Heart left ventricle (tissue), 16 donors: Measurements from ENCODE around the gene CYP4A22. TPM values are rescaled to one million over a fixed set of nuclear protein-coding genes. Genes with fewer than 3 reads are reported as not detected.

Source experiments
- ATAC-seq, 4 donors: fragments of 200-7000 bp; cut with Tn5 transposase; one replicate each; pipeline ENCODE4 v1.9.1; 2020 to 2022; ENCODE audit warnings: moderate library complexity in 4 of 4, mild to moderate bottlenecking in 3 of 4, moderate number of reproducible peaks in 1 of 4
- DNase-seq, 5 donors: peaks; one replicate each; pipeline ENCODE4 v3.0.0-alpha.2; 2020
- H3K27ac ChIP-seq, 12 donors: fragments of 200-600 bp; sonication (generic) in 4 of 12; one replicate each; pipeline versions ENCODE4 v1.5.0 to v1.8.0; 2016 to 2022; ENCODE audit warnings: mild to moderate bottlenecking in 2 of 12
- H3K27me3 ChIP-seq, 9 donors: fragments of 200-600 bp; sonication (generic) in 2 of 9; one replicate each; pipeline versions ENCODE4 v1.5.1 to v1.8.0; 2016 to 2022; ENCODE audit warnings: mild to moderate bottlenecking in 3 of 9
- H3K36me3 ChIP-seq, 9 donors: fragments of 200-600 bp; sonication (generic) in 2 of 9; one replicate each; pipeline versions ENCODE4 v1.5.0 to v1.8.0; 2018 to 2022; ENCODE audit warnings: mild to moderate bottlenecking in 2 of 9
- H3K4me1 ChIP-seq, 12 donors: fragments of 200-600 bp; sonication (generic) in 4 of 12; one replicate each; pipeline versions ENCODE4 v1.5.0 to v1.8.0; 2016 to 2022; ENCODE audit warnings: mild to moderate bottlenecking in 3 of 12
- H3K4me3 ChIP-seq, 12 donors: fragments of 200-600 bp; sonication (generic) in 4 of 12; one replicate each; pipeline versions ENCODE4 v1.5.0 to v1.8.0; 2017 to 2022; ENCODE audit warnings: mild to moderate bottlenecking in 9 of 12, moderate library complexity in 4 of 12
- H3K9me3 ChIP-seq, 12 donors: fragments of 200-600 bp; sonication (generic) in 4 of 12; one replicate each; pipeline versions ENCODE4 v1.5.0 to v1.8.0; 2016 to 2022; ENCODE audit warnings: mild to moderate bottlenecking in 1 of 12
- POLR2A ChIP-seq, 2 donors: fragments of 450-650 bp; IDR thresholded peaks; one replicate each; pipeline ENCODE4 v1.6.1; 2017; ENCODE audit warnings: antibody characterized with exemption in 2 of 2, mild to moderate bottlenecking in 2 of 2, moderate library complexity in 2 of 2
- WGBS, 4 donors: extraction: QIAGEN DNeasy Blood & Tissue Kit in 2 of 4; methylation state at CpG; one replicate each; pipeline versions ENCODE4 v1.1.5 to v1.1.7; 2013 to 2018; 5-methylcytosine and 5-hydroxymethylcytosine counted together
- intact Hi-C, 10 donors: fragments of 100-400 bp; cut with DNase I; formaldehyde crosslinking; loops; one replicate each; pipeline versions ENCODE4 v1.11.1 to v1.14.2; 2022
- polyA plus RNA-seq, 2 donors: library from polyadenylated mRNA; stranded (reverse); fragments of 200-250 nt; gene quantifications; one replicate each; pipeline ENCODE4 v1.2.3, GENCODE V29; 2013
- total RNA-seq, 9 donors: library from RNA; depleted of rRNA in 2 of 9; stranded (reverse); fragments of >200 nt in 2 of 9; fragmentation: NEBNext Ultra II Directional in 3 of 9; extraction: Animal tissue kit (Norgen Biotek cat#: 25700) in 3 of 9; gene quantifications; one replicate each; pipeline versions ENCODE4 v1.1.0 to v1.2.4, GENCODE V29; 2016 to 2023
- TF ChIP-seq, protein P1 (sequence below), 12 donors: fragments of 200-600 bp; sonication (generic) in 4 of 12; IDR thresholded peaks; one replicate each; pipeline versions ENCODE4 v1.5.0 to v1.8.0; 2018 to 2022; ENCODE audit warnings: antibody characterized with exemption in 12 of 12, mild to moderate bottlenecking in 5 of 12
- donor health status: ischemic (EF 13 %, LVEDD 7.1; RV severe dilation, severe dysfunction).
- donor health status: healthy with polysubstance abuse.
- donor health status: DM: no; HTN: yes; CAD: no.
- donor health status: DM: no; HTN: no; CAD: no.
- donor health status: ischemic (EF 25% LVEDD 6.9; RV normal size, moderate dysfunction).
- donor health status: ischemic (EF 25% LVEDD 5.7; RV mildly dilated, moderate dysfunction).
- donor health status: healthy.
- donor health status: DM: yes; HTN: yes; CAD: no.
- donor health status: ischemic (EF 35%, LVEDD 5.7; RV mildly dilated, moderate dysfunction).
- donor health status: nonischemic (EF 11% LVEDD 7.7; RV severe dilation, severe dysfunction).
- donor health status: DM: yes; HTN: yes; CAD: no.
- donor health status: PGD.
- donor health status: ischemic (EF 29% LVEDD 5.4; RV normal size, mild dysfunction).
- donor health status: nonischemic (EF 23%, LVEDD 6.1; RV moderate dilation, normal function).

The CYP4A22 gene
- total and polyA plus RNA-seq, 11 donors: 0.08 to 0.75 TPM; not detected in 9

DNA sequence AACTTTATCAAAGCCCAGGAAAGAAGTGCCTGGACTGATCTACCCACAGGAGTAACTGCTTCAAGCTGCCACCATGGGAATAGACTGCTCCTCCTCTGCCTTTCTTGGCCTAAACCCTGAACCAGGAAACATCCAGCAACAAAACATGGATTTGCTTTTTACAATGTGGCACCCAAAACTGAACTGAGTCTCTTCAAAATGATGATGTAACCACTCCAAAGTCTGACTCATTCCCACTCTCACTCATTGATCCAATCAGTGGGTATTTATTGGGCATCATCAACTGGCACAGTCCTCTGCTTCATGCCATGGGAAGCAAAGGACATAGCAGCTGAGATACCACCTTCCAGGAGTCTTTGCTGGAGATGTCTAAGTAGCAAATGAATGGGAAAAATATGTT, 23.5 kb downstream of the CYP4A22 start:
- Histone ChIP-seq H3K4me3 (no peak overlapping the region), H3K27ac (no peak overlapping the region), H3K36me3 (no peaks in the 10 kb centered on the region), H3K4me1 (no peaks in the 10 kb centered on the region), H3K27me3 (peaks cover 0 to 10% (median 0%) of the 10 kb centered on the region in 9 donors), H3K9me3 (peaks cover 0 to 3% (median 0%) of the 10 kb centered on the region in 12 donors)
- DNase-seq (no peak), ATAC-seq (no peak)
- TF ChIP-seq, protein P1, sequence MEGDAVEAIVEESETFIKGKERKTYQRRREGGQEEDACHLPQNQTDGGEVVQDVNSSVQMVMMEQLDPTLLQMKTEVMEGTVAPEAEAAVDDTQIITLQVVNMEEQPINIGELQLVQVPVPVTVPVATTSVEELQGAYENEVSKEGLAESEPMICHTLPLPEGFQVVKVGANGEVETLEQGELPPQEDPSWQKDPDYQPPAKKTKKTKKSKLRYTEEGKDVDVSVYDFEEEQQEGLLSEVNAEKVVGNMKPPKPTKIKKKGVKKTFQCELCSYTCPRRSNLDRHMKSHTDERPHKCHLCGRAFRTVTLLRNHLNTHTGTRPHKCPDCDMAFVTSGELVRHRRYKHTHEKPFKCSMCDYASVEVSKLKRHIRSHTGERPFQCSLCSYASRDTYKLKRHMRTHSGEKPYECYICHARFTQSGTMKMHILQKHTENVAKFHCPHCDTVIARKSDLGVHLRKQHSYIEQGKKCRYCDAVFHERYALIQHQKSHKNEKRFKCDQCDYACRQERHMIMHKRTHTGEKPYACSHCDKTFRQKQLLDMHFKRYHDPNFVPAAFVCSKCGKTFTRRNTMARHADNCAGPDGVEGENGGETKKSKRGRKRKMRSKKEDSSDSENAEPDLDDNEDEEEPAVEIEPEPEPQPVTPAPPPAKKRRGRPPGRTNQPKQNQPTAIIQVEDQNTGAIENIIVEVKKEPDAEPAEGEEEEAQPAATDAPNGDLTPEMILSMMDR (IDR thresholded peaks at IDR 0.05): no peak
- no peak for TF ChIP-seq POLR2A (IDR thresholded peaks at IDR 0.05)
- intact Hi-C loops: no loop called here

DNA sequence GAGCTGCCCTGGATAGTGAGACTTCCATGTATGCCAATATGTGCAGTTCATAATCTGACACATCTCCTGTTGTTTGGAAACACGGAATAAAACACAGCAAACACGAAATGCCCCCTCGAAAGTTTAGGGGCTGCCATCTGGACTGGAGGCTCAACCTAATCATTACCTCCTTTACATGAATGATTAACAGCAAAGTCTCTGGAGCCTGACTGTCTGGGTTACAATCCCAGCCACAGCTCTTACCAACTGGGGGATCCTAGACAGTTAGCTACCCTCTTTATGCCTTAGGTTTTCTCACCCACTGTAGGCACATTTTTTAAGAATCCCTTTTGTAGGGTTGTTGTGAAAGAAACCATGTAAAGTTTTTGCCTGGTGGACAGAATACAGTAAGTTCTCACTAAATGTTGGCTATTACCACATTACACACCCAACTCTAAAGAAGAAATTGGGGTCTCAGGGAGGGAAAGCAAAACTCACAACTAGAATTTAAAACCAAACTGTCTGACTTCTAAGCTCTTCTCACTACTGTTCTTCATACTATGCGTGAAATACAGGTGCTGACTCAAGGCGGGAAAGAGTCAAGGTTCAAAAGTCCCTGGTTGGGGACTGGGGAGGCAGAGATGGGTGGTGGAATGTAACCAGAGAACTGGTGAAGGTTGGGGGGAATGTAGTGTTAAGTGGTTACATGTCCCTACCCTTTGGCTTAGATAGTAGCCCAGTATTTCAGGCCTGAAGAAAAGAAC, 24.2 kb downstream of the CYP4A22 start:
- no peak for ATAC-seq
- WGBS, 4 donors: 61 to 71% (median 70%) methylated on average over 4 to 5 of the region's 5 CpGs
- intact Hi-C loops: no loop called here

DNA sequence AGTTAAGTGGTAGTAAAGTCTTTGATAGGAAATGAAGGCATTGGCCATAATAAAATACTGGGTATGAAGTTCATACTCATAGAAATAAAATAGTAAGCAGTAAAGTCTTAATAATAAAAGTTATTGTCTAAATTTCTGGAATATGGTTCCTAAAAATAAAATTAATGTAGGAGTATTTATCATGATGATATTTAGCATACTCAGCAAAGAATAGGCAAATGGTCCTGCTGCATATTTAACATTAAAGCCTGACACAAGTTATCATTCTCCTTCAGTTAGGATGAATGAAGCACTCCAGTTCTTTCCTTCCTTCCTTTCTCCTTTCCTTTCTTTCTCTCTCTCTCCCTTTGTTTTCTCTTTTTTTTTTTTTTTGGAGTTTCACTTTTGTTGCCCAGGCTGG, 27.3 kb downstream of the CYP4A22 start:
- Histone ChIP-seq H3K4me3 (no peak overlapping the region), H3K4me1 (no peaks in the 10 kb centered on the region), H3K27ac (no peak overlapping the region), H3K9me3 (peaks cover 0 to 3% (median 0%) of the 10 kb centered on the region in 12 donors), H3K27me3 (peaks cover 0 to 10% (median 0%) of the 10 kb centered on the region in 9 donors), H3K36me3 (no peaks in the 10 kb centered on the region)
- ATAC-seq (no peak), DNase-seq (no peak)
- TF ChIP-seq POLR2A (IDR thresholded peaks at IDR 0.05): no peak
- TF ChIP-seq, protein P1 (IDR thresholded peaks at IDR 0.05): no peak
- intact Hi-C loops: no loop called here

More for the DNA sequence above, 24.2 kb downstream of the CYP4A22 start:
- no peak for DNase-seq
- H3K4me1 ChIP-seq: no peaks in the 10 kb centered on the region
- TF ChIP-seq POLR2A (IDR thresholded peaks at IDR 0.05): no peak
- TF ChIP-seq, protein P1 (IDR thresholded peaks at IDR 0.05): no peak
- H3K9me3 ChIP-seq: peaks cover 0 to 3% (median 0%) of the 10 kb centered on the region in 12 donors
- H3K4me3 ChIP-seq: no peak overlapping the region
- H3K27me3 ChIP-seq: peaks cover 0 to 10% (median 0%) of the 10 kb centered on the region in 9 donors
- H3K36me3 ChIP-seq: no peaks in the 10 kb centered on the region
- H3K27ac ChIP-seq: no peak overlapping the region

DNA sequence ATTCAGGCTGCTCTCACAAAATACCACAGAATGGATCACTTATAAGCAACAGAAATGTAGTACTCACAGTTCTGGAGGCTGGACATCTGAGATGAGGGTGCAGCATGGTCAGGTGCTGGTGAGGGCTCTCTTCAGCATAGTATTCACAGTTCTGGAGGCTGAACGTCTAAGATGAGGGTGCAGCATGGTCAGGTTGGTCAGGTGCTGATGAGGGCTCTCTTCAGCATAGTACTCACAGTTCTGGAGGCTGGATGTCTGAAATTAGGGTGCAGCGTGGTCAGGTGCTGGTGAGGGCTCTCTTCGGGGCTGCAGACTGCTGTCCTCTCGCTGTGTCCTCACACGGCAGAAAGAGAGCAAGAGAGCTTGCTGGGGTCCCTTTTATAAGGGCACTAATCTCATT, 35.5 kb downstream of the CYP4A22 start:
- ATAC-seq (no peak), DNase-seq (no peak)
- Histone ChIP-seq H3K9me3 (peaks cover 0 to 9% (median 0%) of the 10 kb centered on the region in 12 donors), H3K36me3 (no peaks in the 10 kb centered on the region), H3K27me3 (peaks cover 0 to 6% (median 0%) of the 10 kb centered on the region in 9 donors), H3K4me3 (no peak overlapping the region), H3K27ac (no peak overlapping the region), H3K4me1 (no peaks in the 10 kb centered on the region)
- 80 to 96% (median 85%) methylated on average over 4 to 5 of the region's 5 CpGs for WGBS, 4 donors
- intact Hi-C loops: loop anchor here in 6 of 10 donors (5.0 to 10.0 kb wide), 3 partner anchors 425 to 1052 kb away; partner anchors contain the start of gene SLC5A9 (in 1 of the 6)
- TF ChIP-seq POLR2A (IDR thresholded peaks at IDR 0.05): no peak
- TF ChIP-seq, protein P1 (IDR thresholded peaks at IDR 0.05): no peak
